Endometrial microvascular endothelial cells (primary cell): Measurements from ENCODE around the gene C18orf63. TPM values are rescaled to one million over a fixed set of nuclear protein-coding genes. Genes with fewer than 3 reads are reported as not detected.

Experiments
- in situ Hi-C: cut with HindIII; loops from 2 replicates; pipeline ENCODE4 v1.10.0; 2017; ENCODE audit warnings: low sequenced_read_pairs, low pct_unique_long_range_greater_than_20kb; ENCODE audit errors: inconsistent ontology term
- total RNA-seq: library from RNA; depleted of rRNA; stranded (reverse); fragments of >200 nt; gene quantifications from one replicate; pipeline ENCODE4 v1.2.3, GENCODE V29; 2015; ENCODE audit errors: inconsistent ontology term

C18orf63 gene
- total RNA-seq: not detected

DNA sequence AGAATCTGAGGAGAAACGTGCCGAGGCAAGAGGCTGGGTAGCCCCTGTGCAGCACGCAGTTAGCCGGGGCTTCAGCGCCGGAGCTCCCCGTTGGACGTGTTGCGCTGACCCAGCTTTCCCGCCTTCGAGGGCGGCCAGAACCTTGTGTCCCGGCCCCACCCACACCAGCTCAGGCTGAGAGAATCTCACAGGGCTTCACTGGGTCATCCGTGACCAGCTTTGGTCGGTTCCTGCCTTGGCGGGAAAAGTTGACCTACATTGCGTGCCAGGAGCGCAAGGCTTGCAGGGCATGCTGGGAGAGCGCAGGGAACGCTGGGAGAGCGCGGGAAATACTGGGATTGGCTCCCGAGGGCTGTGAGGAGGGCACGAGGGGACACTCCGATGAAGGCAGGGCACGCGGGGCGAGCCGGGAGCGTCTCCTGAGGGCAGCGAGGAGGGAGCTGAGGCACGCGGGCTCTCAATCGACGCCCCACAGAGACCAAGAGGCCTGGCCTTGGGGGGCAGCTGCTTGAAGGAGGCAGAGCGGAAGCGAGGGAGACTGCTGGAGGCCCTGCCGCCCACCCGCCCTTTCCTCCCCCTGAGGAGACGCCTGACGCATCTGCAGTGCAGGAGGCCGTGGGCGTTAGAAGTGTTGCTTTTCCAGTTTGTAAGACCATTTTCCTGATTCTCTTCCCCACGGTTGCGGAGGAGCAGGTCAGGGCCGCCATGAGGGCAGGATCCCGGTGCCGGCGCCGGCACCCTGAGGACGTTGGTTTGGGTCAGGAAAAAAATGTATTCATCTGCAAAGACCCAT is at the start of gene C18orf63:
Gene C18orf63 (plus strand): TSS at position 376 of the 793 bp plus-strand sequence. CDS start 2,027 bp downstream, outside the sequence.
- in situ Hi-C loops: no loop called here

DNA sequence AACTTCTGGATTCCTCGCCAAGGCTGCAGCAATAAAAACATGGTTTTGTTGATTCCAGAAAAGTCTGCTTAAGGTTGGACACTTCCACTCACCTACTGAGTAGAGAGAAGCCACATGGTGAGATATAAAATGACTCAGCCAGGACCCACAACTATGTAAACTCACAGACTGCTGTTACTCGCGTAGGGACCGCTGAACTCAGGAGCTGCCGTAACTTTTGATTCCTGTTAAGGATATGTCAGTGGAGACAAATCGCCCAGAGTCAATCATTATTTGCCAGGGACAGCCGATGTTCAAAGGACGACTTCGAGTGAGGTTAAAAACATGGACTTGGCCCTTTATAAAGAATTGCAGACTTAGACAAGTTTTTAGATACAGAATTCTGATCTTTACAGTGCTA is 49.5 kb upstream of the C18orf63 start:
- in situ Hi-C loops: no loop called here

DNA sequence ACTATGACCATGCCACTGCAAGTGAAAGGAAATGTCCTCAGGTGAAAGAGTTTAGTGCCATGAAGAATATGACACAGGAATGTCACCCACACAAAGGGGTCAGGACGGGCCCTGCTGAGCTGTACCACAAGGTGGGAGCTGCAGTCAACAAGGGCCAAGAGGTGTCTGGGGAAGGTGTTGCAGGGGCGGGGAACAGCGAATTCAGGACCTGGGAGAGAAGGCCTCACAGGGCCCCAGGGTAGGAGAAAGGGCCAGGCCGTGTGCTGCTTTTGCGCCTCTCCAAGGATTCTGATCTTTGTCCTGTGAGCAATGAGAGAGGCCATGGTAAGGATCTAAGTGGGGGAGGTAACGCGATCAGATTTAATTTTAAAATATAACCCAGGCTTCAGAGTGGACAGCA is 47.5 kb upstream of the C18orf63 start:
- in situ Hi-C loops: no loop called here

DNA sequence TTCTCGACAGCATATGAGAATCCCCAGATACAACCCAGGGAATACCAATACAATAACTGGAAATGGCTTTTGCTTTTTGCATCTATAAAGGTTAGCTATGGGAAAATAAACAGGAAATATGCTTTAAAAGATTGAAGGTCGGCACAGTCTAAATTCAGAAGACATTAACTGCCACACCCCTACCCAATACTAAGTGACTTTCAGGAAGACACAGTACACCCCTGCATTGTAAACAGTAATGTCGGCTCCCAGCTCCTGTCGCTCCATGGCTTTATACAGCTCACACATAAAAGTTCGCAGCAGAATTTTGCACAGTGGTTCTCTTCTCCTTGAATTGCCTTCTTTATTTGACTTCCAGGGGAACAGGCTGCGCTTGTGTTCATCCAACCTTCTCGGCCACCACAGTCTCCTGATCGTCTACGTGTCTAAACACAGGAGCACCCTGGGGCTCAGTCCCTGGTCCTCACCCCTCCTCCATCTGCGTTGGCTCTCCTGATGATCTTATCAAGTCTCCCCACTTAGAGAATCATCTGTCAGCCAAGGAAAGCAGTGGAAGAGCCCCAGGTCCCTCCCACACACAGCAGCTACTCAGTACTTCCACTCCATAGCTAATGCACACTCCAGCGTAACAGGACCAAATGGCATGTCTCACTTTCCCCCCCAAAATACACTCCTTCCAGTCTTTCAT is 46.6 kb upstream of the C18orf63 start:
- in situ Hi-C loops: no loop called here

DNA sequence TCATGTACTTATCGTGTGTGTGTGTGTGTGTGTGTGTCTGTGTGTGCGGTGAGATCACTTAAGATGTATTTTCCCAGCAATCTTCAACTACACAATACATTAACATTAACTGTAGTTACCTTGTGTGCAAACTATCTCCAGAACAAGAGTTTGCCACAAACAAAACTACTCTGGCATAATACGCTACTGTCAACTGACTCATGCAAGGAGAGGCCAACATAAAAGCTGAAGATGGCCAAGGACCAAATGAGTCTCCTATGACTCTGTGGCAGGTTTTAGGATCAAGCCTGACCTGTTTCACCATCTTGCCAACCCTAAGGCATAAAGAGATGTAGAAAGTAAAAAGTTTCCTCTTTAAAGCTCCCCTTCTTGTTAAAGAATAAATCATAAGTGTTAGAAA is 44.0 kb upstream of the C18orf63 start:
- in situ Hi-C loops: no loop called here

DNA sequence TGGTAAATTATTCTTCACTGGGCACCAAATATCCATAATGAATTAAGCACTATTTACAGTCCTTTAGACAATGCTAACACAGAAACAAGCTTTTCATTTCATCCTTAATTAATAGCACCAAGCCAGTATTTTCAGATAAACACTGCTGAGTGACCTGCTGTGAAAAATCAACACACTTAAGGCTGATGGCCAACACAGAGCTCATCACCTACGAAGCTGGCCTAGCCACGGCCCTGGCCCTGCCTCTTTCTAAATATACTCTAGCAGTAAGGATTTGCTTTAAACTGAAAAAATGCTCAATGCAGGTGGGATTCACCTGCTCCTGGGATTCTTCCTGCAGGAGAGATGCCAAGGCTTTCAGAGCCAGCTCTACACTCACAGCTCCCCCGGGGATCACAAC is 42.2 kb upstream of the C18orf63 start:
- in situ Hi-C loops: no loop called here

DNA sequence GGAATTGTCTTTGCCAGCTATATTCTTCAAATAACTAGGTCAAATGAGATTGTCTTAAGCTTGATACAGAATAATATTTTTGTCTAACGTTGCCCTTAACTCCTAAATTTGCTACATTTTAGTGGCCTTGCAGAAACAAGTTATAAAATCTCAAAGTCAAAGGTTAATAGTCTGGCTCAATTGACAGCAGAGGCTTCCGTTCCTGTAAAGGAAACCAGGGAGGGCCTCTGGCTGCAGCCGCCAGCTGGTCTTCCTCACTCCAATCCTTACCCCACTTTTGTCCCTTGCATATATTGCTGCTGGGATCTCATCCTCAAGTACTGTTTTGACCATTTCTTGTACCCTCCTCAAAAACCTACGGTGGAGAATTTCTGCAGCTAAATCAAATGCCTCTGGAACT is 40.9 kb upstream of the C18orf63 start:
- in situ Hi-C loops: no loop called here

DNA sequence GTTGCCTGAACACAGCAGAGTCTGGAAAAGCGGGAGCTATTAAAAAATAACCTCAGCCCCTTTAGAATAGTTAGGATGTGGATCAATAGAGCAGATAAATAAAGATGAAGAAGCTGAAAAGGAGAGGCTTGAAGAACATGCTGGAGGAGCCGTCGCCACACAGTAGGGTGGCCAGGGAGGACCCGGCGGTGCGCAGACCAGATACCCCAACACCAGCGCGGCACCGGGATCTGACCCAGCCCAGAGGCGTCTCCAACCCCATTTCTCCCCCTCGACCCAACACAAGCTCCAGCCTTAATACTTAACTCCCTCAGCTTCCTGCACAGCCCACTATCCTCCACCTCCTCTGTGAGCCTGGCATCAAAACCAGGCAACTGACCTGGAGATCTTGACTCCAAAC is 39.9 kb upstream of the C18orf63 start:
- in situ Hi-C loops: no loop called here

DNA sequence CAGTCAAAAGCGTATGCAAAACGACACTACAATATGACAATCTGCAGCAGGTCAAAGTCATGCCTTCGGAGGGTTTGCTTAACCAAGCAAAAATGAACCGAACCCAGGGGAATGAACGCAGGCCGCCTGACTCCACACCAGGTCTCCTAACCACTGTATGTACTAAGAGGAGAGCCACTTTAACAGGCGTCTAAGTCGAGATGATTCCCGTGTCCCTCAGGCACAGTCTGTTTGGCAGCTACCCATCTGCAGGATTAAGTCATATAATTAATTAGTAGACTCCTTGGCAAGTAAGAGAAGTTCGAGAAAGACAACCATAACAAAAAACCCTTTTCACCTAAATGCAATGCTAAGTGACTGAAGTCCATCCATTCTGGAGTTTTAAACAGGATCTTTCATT is 39.0 kb upstream of the C18orf63 start:
- in situ Hi-C loops: no loop called here

DNA sequence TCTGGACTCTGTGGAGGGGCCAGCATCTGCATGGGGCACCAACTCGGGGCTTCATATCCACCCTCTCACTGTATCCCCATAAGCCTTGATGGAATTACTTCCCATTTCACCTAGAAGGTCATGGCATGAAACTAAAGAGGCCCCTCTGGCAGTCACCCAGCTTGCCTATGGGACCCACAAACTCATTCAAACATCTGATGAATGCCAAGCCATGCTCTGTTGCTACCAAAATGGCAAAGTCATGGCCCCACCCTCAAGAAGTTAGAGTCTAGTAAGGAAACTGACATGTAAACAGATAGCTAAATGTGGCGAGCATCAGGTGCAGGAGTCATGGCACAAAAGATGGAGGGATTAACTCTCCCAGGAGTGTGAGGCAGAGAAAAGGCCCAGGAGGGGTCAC is 38.3 kb upstream of the C18orf63 start:
- in situ Hi-C loops: no loop called here

DNA sequence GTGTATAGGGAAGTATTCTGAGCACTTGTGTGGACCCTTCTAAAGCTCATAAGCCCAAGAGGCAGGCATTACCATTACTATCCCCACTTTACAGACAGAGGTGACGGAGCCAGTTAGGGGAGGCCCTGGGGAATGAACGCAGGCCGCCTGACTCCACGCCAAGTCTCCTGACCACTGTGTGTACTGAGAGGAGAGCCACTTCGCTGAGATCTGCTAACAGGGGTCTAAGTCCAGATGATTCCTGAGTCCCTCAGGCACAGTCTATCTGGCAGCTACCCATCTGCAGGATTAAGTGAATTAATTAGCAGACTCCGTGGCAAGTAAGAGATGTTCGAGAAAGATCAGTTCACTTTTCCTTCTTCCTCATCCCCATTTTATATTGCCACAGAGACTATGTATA is 37.6 kb upstream of the C18orf63 start:
- in situ Hi-C loops: no loop called here

DNA sequence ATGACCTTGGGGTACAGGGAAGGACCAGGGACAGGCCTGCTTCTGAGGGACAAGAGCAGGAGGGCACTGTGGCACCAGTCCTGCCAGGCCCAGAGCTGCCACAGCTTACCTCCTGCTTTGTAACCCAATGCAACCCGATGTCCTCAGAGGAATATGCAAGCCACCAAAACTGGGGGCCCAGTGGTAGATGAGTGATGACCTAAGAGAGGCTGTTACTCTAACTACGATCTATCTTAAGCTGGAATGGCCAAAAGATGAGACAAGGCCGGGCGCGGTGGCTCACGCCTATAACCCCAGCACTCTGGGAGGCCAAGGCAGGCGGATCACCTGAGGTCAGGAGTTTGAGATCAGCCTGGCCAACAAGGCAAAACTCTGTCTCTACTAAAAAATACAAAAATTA is 36.7 kb upstream of the C18orf63 start:
- in situ Hi-C loops: no loop called here

DNA sequence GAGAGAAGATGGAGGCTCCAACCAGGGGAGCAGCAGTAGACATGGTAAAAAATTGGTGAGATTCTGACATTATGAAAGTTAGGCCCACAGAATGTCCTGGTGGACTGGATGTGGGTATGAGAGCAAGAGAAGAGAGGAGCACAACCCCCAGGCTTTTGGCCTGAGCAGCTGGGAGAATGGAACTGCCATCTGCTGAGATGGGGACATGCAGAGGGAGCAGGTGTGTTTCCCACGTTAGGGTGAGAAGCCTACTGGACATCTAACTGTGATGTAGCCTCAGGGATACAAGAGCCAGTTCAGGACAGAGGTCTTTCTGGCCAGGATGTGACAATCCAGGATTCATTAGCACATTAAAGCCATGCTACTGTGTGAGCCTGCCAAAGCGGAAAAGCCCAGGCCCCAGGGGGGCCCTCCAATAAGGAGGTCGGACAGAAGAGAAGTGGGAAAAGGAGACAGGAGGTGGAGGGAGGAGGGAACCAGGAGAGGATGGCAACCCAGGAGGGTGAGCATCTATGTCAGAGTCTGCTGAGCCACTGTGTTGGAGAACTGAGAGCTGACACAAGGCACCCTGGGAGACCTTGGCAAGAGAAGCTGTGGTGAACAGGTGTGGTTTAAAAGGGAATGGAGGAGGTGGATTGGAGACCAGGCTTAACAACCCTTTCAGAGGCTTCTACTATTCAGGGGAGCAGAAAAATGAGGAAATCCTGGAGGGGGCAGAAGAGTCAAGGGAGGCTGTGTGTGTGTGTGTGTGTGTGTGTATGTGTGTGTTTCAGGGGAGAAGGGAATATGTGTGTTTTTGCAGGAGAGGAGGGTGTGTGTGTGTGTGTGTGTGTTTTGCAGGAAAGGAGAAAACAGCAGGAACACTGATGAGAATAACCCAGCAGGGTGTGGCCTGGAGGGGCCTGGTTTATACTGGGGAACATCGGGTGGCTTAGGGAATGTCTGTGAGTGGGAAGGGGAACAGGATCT is 34.3 kb upstream of the C18orf63 start:
- in situ Hi-C loops: no loop called here

DNA sequence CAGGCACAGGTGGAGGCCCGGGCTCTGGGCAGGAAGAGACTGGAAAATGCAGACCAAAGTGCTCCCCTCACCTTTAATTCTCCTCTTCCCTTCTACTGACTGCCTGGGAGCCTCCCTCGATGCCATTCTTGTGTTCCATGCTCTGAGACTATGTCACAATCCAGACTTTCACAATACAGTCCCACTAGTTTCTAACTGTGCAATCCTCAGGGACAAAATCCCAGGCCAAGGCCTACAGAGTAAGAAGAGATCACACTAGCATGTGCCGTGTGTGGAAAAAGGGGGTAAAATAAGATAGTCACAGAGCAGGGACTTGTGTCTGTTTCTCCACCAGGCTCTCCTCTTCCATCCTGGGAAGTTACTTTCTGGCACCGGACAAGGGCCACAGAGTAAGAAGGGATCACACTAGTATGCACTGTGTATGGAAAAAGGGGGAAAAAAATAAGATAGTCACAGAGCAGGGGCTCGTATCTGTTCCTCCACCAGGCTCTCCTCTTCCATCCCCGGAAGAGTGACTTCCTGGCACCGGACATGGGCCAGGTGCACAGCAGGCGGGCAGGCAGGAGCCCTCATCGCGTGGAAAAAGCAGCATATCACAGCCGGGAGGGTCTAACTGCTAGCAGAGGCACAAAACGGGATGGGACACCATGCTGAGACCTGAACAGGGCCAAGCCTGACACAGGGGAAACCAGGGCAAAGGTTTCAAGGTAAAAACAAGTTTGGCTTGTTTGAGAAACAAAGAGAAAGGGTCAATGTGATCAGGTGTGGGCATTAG is 33.5 kb upstream of the C18orf63 start:
- in situ Hi-C loops: no loop called here

DNA sequence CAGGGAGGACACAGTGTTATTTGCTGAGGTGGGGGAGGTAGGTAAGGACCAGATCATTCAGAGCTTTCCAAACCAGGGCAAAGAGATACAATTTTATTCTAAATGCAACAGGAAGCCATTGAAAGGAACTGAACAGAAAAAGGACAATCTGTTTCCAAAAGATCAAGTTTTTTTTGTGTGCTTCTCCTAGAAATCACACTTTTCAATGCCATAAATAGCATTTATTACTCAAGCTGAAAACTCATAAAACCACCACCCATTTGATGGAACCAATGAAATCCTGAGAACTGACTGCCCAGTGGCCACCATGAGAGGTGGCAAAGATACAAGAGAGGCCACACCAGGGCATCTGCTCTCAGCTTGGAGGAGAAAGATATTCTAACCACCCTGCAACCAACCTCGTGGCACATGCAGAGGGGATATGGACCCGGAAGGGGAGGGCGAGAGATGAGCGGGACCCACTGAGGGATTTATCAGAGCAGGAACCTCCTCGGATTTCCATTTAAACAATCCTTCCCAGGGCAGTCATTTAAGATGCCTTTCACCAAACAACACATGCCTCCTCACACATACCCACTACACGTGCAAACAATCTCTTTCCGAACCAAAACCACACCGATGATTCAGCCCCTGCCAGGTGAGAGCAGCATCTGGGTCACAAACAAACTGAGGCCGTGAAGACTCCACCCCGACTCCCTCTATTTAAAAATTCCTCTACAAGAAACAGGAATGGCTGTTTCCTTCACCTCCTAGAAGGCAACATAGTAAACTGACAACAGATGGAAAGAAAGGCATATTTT is 32.7 kb upstream of the C18orf63 start:
- in situ Hi-C loops: no loop called here

DNA sequence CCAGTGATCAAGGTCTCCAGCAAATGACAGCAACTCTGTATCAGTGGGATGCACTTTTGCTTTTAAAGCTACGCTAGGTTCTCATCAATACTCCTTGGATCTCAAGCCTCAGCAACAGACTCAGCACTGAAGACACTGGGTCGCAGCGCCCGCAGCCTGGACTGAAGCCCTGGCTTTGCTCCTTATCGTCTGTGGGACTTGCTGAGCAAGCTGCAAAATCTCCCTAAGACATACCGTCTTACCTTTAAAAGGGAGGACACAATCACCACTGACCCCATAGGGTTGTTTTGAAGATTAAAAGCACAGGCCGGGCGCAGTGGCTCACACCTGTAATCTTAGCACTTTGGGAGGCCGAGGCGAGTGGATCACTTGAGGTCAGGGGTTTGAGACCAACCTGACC is 32.0 kb upstream of the C18orf63 start:
- in situ Hi-C loops: no loop called here

DNA sequence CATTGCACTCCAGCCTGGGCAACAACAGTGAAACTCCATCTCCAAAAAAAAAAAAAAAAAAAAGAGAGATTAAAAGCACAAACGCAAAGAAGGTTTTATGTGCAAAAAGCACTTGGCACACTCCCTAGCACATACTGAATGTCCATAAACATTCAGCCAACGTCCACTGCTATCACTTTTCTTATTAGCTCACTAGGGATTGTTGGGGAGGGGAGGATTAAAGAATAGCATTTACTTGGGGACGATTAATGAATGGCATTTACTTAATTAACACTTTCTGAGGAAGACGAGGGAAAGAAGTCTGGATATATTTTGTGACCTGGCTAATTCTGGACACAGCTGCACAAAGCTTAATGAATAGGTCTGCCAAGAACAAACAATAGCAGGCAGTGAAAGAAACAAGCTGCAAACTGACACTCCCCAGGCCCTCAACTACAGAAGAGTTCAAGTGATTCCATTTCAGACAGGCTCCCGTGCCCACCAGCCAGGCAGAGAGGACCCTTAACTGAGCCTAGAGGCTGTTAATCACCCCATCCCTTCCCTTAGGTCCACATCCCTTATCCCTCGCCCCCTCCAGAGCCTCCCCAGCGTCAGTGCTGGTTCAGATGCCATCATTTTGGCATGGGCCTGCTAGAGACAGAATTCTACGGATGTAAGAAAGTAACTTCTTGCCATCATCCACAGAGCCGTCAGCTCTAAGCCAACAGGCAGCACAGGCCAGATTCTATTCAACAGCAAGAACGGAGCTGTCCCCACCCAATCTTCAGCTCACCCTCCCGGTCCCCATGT is 31.3 kb upstream of the C18orf63 start:
- in situ Hi-C loops: no loop called here
